HuH-7 (cell line): ENCODE results near the gene COQ10A.
A peak's percentile ranks its signal among the peaks of the same experiment; 100 is the strongest.
"Not testable (repeated sequence)": the region's sequence is repeated elsewhere in the genome, so short reads cannot be mapped to it uniquely, and the experiment has no call there.

Source experiments
- DNase-seq: peaks from one replicate; pipeline ENCODE4 v3.0.0; 2011; ENCODE audit warnings: low spot score

Gene COQ10A

DNA sequence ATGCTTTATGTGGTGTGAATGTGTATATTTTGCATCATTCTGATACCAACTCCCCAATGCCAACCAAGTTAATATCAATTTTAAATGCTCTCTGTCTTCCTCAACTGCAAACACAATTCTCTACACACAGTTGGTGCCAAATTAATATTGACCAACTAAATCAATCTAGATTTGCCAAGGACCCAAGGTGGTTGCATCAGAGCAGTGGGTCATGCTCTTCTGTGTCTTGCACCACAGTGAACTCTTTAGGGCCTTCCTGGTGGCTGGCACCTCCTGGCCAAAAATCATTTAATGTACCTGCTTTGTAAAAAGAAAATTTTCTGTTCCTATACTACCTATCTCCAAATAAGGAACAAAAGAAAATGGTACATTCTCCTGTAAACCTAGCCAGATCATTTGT, 14.1 kb downstream of the COQ10A start:
- no peak for DNase-seq

DNA sequence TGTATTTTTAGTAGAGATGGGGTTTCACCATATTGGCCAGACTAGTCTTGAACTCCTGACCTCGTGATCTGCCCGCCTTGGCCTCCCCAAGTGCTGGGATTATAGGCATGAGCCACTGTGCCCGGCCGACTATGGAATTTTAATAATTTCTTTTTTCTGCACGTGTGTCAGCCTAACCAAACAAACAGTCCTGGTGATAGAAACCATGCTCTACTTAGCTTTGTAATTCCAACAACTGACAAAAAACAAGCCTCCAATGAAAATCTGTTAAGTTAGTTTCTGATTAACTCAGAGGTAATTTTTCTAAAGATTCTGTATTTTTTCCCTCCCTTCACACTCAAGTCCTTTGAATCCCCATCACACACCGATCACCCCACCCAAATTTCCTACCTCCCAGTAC, 15.3 kb downstream of the COQ10A start:
- no peak for DNase-seq

DNA sequence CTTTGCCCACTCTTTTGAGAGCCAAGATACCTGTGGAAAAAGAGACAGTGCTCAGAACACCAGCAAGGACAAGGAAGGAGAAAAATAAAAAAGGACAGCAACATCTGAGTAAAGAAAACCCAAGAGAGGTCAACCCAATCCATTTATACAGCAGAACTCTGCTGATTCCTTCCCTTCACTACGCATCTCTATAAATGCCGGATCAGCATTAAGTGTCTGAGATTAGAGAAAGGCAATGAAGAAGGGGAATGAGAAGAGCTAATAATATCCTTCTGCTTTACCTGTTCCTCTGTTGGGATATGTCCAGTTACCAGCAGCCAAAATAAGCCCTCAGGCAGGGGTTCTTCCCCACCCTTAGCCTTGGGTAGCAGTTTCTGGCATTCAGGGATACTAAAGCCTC, 15.8 kb downstream of the COQ10A start:
- DNase-seq, result no peak

DNA sequence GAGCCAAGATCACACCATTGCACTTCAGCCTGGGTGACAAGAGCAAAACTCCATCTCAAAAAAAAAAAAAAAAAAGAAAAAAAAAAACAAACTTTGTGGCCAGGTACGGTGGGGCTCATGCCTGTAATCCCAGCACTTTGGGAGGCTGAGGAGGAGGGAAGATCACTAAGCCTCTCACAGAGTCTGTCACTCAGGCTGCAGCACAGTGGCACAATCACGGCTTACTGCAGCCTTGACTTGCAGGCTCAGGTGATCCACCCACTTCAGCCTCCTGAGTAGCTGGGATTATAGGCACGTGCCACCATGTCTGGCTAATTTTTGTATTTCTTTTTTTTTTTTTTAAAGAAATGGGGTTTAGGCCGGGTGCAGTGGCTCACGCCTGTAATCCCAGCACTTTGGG, 17.5 kb downstream of the COQ10A start:
- DNase-seq, result not testable (repeated sequence)

DNA sequence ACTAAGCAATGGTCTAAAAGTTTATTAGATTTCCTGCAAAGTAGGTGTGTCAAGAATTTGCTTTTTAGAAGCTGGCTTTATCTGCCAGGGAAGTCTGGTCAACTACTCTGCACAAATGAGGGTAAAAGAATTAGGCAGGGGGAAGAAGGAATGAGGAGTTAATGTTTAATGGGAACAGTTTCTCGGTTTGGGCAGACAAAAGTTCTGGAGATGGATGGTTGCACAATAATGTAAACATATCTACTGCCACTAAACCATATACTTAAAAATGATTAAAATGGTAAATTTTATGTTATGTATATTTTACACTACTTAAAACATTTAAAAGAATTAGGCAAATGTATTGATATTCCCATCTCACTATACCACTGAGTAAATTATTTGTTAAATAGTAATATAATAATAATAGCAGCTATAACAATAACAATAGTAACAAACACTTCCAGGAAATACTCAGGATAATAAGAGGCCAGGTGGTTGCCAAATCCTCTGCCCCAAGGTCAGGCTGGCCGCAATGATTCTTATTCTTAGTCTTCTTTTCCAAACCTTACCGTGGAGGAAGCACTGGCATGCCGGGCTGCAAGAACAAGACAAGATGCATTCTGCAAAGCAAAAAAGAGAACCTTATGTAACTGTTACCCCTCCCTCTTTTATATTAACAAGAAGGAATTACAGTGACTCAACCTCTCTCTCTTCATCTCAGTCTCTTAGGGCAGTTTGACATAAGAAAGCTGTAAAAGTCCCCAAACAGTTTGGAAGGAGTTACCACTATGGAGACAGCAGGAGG, 19.5 kb downstream of the COQ10A start:
- no peak for DNase-seq

DNA sequence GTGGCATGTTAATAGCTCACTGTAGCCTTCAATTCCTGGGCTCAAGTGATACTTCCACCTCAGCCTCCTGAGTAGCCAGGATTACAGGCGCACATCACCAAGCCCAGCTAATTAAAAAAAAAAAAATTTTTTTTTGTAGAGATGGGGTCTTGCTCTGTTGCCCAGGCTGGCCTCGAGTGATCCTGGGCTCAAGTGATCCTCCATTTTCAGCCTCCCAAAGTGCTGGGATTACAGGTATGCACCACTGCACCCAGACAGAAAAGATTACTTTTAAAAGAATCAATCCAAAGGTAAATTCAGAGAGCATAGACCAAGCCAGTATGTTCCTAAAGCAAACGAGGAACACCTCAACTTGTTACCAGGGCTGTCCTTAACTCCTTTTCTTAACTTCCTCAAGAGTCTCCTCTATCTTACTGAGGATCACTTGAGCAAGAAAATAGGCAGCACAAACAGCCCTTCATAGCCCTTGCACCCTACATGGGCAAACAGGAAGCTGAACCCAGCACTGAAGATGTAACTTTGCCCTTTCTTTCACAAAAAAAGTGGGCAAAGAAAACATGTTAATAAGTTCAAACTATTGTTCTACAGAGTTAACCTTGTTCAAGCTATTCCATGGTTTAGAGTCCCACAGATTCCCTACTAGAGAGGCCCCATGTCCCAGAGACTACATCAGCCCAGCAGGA, 22.1 kb downstream of the COQ10A start:
- DNase-seq, result no peak

DNA sequence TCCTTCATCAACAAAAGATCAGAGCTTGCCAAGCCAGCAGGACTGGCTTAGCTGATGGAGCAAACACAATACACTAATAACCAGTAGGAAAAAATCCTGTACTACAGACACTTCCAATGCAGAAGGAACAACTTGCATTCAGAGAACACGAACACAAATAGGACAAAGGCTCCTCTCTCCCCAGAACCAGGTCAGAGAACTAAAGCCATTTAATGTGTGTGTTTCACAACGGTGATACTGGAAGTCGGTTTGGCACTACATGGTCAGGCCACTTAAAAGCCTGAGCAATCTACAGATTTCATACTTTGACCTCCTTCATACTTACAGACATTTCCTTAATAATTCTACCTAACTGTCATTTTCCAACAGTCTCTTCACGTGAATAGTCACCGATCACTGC, 27.1 kb downstream of the COQ10A start:
- no peak for DNase-seq

DNA sequence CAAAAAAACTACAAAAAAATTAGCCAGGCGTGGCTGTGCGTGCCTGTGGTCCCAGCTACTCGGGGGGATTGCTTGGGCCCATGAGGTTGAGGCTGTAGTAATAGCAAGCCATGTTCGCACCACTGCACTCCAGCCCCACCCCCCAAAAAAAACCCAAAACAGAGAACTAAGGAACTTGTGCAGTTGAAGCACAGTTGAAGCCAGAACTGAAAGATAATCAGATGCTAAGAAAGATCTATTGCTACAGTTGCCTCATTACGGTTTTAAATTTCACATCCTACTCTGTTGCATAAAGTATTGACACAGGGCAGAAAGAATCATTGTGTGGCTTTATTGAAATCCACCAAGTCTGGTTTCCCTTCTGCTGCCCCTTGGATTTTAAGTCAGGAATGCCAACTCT, 29.6 kb downstream of the COQ10A start:
- DNase-seq, result no peak

DNA sequence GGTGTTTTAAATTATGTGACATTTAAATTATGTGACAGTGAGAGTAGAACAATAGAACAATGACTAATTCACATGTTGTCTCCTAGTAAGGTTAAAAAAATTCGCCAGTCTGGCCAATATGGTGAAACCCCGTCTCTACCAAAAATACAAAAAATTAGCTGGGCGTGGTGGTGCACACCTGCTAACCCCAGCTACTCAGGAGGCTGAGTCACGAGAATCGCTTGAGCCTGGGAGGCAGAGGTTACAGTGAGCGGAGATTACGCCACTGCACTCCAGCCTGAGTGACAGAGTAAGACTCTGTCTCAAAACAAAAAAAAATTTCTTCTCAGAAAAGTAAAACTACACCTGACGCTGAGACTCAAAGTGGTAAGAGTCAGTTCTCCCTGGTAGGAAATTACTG, 30.7 kb downstream of the COQ10A start:
- no peak for DNase-seq

DNA sequence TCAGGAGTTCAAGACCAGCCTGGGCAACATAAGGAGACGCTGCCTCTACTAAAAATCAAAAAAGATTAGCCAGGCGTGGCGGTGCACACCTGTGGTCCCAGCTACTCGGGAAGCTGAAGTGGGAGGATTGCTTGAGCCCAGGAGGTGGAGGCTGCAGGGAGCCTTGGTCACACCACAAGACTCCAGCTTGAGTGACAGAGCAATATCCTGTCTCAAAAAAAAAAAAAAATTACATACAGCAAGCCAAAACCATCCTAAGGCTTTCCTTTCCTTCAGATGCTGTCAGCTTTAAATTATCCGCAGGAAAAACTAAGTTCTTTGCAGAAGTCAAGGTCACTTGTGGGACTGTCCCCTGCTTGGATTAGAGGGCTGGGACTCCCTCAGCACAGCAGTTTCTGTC, 32.1 kb downstream of the COQ10A start:
- DNase-seq, result no peak

DNA sequence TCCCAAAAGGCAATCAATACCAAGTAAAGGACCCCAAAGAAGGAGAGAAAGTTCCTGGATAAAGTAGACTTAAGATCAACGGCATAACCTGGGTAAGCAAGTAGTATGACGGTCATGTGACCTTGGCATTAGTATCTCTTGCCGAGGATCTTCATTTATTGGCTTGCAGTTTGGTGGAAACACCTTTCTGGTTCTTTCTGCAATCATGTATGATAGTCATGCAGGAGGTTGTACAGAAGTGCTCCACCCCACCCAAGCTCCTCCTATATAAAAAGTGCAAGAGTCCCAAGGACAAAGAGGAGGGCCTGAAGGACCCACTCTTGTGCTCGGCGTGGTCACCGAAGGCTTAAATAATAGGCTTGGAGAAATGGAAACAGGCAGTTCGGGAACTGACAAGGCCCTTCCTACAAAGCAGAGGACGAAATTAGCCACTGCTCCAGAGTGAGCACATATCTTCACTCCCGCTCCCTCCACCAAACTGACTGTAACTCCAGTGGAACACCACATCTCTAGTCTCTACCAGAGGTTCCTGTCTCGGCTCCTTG, 32.6 kb downstream of the COQ10A start:
- DNase-seq, result no peak

DNA sequence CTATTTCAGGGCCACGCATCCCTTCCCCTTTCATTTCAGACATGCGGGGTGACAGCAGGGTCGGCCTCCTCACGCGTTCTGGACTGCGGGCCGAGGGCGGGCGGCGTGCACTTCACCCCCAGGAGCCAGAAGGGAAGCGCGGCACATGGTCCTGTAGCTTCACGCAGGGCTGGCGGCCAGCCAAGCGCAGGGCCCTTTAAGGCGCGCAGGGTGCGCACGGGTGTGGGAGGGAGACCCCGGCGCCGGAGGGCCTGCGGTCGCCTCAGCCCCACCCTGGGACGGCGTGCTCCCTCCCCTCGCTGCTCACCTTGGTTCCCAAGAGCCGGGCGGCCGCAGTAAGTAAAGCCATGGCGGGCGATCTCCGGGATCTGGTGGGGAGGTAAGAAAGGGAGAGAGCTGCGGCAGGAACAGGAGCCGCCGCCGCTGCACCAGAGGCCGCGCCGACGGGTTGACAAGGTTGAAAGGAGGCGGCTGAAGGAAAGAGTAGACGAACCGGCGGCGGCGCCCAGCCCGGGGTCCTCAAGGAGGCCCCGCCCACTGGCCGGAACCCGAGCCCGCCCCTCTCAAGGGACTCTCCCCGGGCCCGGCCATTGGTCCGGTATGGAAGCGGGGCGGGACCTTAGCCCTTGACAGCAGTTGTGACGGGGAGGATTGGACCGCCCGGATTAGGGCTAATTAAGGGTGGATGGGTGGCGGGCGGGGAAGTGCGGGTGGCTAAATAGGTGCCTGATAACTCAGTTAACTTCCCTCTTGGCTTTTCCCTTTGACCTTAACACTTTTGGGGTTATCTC, 33.3 kb downstream of the COQ10A start, which contains the start of gene CS:
Gene CS, minus strand, starts transcription at position 478 of the 791 bp plus-strand sequence. Its CDS starts 129 bp downstream, at position 349.
- DNase-seq, result peak; percentile 95

DNA sequence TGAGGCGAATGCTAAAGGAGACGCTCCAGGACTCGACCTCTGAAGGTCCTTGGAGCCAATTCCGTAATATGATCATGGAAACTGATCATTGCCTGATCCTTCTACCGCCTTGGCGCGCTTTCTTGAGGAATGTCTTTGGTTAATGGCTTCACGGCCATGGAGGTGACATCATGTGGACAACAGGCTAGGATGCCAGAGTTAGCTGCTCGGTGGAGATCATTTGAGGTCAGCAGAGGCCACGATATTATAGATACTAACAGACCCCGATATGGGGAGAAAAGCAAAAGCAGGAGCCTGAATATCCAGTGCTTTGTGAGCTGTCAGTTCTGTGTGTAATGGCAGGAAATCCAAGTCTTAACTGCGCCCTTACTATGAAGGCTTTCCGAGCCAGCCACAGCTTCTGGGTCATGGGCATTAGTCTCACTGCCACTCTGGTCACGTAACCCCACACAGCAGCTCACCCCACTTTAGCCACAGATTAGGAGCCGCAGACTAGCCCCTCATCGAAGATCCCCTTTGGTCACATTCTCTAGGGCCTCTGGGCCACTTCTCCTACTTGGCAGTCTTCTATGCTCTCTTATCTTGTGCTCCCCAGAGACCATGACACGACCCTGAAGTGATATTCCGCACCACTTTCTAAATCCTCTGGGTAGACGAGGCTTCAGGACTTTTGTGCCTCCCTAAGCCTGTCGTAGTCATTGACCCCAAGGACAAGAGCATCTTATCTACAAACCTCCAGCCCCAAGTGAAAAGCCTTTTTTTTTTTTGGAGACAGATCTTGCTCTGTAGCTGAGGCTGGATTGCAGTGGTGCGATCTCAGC, 34.1 kb downstream of the COQ10A start:
- DNase-seq, result no peak

DNA sequence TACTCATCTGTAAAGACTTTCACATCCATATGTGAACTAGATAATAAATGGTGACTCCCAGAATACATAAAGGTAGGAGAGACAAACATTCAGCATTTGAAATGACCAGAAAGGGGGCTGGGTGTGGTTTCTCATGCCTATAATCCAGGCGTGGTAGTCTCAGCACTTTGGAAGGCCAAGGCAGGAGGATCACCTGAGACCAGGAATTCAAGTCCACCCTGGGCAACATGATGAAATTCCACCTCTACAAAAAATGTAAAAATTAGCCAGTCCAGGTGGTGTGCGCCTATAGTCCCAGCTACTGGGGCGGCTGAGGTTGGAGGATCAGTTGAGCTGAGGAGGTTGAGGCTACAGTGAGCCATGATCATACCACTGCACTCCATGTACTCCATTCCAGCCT, 37.5 kb downstream of the COQ10A start:
- DNase-seq, result no peak

DNA sequence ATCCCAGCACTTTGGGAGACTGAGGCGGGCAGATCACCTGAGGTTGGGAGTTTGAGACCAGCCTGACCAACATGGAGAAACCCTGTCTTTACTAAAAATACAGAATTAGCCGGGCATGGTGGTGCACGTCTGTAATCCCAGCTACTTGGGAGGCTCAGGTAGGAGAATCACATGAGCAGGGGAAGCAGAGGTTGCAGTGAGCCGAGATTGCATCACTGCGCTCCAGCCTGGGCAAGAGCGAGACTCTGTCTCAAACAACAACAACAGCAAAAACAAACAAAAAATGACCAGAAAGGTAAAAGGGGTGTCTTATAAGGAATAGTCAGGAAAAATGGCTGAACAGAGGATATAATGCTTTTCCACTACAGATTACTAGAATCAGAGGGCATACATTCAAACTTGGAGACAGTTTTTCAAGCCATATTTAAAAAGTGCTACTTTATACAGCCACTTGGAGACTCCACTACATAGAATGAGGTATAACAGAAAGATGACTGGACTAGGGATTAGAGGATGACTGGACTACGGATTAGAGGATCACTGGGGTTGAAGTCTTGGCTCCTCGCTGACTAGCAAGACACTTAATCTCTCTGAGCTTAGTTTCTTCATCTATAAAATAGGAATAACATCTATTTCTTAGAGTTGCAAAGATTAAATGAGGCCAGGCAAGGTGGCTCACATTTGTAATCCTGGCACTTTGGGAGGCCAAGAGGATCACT, 38.3 kb downstream of the COQ10A start:
- DNase-seq, result no peak

DNA sequence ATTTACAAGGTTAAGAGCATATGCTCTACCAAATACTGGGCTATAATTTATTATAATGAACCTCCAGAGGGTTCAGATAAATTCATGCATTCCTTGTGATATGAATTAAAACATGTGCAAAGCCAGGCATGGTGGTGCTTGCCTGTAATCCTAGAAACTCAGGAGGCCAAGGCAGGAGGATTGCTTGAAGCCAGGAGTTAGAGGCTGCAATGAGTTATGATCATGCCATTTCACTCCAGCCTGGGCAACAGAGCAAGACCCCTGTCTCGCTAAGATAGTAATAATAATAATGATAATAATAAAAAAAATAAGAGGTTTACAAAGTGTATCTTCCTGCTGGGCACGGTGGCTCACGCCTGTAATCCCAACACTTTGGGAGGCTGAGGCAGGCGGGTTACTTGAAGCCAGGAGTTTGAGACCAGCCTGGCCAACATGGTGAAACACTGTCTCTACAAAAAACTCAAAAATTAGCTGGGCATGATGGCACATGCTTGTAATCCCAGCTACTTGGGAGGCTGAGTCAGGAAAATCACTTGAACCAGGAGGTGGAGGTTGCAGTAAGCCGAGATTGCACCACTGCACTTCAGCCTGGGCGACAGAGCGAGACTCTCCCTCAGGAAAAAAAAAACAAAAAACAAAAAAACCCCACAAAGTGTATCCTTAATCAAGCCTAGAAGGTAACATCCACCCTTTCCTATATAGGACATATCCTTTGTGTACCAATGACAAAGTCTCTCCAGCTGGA, 40.7 kb downstream of the COQ10A start:
- no peak for DNase-seq

DNA sequence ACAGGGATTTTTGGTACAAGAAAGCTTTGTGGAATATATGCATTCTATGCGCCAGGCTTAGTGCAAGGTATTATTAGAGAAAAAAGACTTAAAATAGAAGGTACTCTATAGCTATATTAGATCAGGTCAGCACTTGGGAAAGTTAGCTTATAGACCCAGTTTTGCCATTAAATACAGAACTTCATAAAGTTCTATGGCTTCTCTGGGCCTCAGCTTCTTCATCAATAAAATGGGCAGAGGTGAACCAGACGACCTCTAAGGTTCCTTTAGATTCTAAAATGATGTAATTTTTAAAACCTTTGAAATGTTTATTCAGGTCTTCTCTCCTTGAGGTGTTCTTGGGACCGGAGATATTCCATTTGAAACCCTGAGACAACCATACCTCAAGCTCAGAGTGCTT, 42.0 kb downstream of the COQ10A start:
- DNase-seq, result no peak

DNA sequence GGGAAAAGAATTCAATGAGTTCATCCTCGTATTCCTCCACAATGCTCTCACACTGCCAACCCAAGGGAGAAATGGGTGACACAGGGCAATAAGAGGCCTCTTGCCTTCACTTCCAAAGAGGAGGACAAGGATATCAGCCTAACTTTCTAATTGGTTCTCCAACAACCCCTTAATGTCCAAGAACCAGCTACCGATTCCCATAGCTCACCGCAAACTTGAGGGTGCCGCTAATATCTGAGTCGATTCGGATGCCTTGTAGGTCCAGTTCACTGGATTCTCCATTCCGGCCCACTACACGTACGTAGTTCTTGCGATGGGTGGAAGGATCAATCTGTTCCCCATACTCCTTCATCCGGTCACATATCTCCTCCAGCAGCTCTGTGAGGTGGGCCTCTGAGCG, 44.3 kb downstream of the COQ10A start:
- no peak for DNase-seq

DNA sequence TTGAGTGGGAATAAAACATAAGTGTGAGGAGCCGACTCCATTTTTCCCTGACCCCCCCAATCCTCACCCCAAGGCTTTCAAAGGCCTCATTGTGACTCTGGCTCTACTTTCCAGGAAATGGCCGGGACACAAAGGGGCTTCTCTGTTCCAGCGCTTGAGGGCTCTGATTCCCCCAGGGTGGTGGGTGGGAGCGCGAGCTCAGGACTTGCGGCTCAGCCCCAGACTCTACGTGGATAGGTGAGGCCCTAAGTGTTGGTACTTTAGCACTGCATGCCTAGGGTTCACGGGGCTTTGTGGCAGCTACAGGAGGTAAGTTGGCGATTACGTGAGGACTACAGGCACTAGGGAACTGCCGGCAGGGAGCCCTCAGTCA, 48.5 kb downstream of the COQ10A start:
- DNase-seq, result no peak
